ENCODE measurements around the gene RALB.

The RALB gene

GRCh38 chr2:120269076-120269744 lies 16.6 kb downstream of the RALB start:
- no peak for DNase-seq

DNA sequence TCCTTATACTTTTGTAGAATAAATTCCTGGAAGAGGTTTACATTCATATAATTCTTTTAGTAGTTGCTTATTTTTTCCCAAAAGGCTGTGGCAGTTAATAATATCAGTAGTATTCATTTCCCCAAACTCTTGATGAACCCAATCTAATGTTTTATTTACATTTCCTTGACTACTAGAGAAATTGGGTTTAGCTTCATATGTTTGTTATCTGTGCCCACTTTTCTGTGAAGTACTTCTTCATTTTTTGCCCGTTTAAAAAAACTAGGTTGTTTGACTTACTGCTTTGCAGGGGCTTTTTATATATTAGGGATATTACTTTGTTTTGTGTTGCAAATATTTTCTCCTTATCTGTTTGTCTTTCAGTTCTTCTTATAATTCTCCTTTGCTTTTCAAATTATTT lies 17.2 kb downstream of the RALB start:
- DNase-seq = no peak

DNA sequence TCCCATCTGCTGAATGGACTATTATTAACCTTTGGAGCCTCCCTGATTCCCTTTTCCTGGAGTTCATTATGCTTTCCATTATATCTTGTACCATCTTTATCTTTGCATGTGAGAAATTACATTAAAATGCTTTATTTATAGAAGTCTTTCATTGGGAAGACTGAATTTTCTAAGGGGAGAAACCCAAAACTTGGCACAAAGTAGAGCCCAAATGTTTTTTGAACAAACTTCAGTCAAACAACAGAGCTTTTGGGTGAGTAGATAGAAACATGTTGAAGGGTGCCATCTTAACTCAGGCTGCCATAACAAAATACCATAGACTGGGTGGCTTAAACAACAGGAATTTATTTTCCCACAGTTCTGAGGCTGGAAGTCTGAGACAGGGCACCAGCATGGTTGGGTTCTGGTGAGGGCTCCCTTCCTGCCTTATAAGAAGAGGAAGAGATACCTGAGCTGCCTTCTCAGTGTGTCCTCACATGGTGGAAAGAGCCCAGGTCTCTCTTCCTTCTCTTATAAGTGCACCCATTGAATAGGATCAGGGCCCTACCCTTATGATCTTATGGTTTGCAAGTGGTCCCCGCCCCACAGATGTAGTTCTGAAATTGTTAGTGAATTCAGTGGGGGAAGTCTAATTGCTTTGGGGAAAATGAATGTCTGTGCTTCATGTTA lies 19.2 kb downstream of the RALB start:
- DNase-seq = no peak

DNA sequence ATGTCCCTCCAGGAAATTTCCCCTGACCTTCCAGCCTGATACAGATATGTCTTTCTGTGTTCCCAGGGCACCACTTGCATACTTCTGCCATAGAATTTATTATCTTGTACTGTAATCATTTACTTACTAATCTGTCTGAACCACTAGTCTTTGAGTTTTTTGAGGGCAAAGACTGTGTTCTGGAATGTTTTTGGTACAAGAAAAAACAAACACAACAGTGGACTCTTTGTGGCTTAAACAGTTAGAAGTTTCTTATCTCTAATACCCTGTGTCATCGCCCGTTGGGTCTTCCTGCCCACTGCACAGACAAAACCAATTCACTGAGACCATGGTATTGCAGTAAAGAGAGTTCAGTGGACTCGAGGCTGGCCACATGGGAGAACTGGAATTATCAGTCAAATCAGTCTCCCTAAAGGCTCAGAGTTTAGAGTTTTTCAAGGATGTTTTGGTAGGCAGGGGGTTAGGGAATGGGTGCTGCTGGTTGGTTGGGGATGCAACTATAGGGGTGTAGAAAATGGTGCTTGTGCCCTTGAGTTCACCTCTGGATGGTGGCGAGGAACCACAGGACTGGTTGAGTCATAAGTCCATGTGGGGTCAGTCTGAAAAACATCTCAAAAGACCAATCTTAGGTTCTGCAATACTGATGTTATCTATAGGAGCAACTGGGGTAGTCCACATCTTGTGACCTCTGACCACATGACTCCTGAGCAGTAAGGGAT lies 20.3 kb downstream of the RALB start:
- DNase-seq = no peak

GRCh38 chr2:120275617-120276400 lies 23.2 kb downstream of the RALB start:
- no peak for DNase-seq

GRCh38 chr2:120277505-120278205 lies 25.0 kb downstream of the RALB start:
- DNase-seq = no peak

GRCh38 chr2:120278901-120279300 lies 26.2 kb downstream of the RALB start:
- no peak for DNase-seq

- DNase-seq = no peak
Measured at GRCh38 chr2:120279708-120280107, 27.1 kb downstream of the RALB start.

DNA sequence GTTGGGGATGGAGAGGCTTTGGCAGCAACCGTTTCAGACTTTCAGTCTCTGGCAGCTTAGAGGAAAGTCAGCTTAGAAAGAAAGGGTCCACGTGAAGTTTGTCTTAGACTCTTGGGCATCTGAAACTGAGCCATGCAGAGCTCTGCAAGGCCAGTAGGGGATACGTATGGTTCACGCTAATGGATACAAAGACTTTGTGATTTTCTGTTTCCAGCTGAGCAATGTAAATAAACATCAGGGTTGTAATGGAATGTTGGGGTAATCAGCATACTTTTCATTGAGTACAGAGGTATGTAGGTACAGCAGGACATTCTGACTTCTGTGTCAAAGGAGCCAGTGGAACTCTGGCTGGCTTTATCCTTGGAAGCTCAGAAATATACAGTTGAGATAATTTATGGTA lies 31.0 kb downstream of the RALB start:
- no peak for DNase-seq

DNA sequence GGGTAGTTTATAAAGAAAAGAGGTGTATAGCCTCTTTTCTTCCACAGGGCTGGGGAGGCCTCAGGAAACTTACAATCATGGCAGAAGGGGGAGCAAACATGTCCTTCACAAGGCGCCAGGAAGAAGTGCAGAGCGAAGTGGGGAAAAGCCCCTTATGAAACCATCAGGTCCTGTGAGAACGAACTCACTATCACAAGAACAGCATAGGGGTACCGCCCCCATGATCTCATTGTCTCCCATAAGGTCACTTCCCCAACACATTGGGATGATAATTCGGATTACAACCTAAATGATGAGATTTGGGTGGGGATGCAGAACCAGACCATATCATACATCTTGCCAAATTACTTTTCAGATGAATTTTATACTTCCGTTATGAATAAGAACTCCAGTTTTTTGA lies 32.4 kb downstream of the RALB start:
- DNase-seq = no peak

GRCh38 chr2:120287183-120288015 lies 34.7 kb downstream of the RALB start:
- peak; percentile 18 for DNase-seq

DNA sequence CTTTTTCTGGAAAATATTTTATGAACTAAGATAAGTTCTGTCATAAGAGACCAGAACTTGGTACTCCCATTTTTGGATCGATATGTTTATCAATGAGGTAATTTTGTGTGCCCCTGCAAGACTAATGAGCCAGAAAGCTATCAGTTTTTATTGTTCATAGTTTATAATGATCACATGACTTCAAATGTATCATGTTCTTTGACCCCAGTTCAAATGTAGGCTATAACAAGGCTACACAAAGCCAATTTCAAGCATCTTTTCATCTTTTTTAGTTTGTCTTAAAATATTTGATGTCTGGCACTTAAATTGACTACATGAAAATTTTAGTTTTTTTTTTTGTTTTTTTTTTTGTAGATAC lies 35.3 kb downstream of the RALB start:
- DNase-seq = no peak

DNA sequence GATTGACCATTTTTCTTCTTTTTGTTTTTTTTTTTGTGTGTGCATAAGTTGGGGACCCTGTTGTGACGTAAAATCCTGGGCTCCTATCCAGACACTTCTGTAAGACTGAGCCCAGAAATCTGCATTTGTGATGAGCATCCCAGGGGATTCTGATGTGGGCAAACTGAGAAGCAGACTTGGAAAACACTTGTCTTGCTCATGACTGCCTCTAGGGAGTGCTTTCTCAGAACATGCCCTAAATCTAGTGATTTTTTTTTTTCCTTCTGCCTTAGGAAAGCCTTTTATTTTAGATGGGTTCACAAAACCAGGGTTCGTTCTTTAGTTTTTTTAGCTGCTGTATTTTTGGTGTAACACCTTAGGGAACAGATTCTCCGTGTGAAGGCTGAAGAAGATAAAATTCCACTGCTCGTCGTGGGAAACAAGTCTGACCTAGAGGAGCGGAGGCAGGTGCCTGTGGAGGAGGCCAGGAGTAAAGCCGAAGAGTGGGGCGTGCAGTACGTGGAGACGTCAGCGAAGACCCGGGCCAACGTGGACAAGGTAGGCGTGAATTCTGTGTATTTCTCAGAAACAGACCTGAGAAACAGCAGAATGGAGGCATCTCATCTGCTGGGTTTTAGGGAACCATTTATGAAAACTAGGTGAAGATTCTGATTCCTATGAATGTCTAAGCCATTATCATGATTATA lies 36.7 kb downstream of the RALB start:
- no peak for DNase-seq

DNA sequence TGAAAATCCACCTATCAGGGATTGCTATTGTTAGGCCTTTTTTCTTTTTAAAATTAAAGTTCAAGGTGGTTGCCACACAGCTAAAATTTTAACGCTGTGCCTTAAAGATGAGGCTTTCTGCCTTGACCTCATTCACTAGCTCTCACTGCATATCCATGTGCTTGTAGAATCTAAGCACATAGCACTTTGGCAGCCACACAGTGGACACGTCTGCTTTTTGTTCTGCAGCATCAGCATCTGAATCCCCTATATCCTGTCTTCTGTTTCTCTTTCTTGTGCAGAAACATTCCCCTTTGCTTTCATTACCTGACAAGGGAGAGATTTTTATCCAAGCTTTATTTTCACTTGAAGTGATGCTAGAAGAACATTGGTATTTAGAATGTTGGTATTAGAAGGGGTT lies 38.1 kb downstream of the RALB start:
- no peak for DNase-seq

DNA sequence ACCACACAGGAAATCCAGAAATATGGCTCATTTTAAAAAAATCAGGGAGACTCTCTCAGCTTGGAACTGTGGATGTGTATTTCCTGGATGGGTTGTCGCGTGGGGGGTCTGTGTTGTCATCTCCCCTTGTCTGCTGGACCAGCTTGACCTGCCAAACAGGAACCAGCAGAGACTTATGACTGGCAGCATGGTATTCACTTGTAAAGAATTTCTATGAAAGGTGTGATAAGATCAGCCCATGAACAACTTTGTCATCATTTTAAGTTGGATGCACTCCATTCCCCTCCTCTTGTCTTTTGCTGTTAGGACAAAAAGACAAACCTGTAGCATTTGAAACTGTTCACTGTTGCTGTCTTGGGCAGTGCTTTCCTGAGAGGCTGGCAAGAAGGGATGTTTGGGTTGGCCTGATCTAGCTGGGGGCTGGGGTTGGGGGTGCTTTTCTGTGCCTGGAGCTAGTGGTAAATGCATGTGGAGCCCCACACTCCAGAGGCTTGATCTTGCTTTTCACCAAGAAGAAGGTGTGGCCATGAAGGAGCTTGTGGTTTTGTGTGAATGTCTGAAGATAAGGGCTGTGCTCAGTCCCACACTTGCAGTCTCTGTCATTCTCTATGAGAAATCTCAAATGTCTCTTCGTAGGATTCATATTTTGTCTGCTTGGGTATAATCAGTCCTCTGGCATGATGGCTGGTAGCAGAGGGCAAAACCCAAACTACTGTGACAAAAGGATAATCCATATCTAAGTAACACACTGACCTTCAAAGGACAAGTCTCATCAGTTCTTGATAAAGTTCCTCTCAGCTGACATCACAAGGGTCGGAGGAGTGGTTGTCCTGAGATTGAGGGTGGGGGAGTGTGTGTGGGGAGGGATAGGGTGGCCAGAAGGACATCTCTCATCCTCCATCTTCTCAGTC lies 39.0 kb downstream of the RALB start:
- no peak for DNase-seq

- DNase-seq = no peak
Measured at GRCh38 chr2:120293096-120294007, 40.7 kb downstream of the RALB start.

DNA sequence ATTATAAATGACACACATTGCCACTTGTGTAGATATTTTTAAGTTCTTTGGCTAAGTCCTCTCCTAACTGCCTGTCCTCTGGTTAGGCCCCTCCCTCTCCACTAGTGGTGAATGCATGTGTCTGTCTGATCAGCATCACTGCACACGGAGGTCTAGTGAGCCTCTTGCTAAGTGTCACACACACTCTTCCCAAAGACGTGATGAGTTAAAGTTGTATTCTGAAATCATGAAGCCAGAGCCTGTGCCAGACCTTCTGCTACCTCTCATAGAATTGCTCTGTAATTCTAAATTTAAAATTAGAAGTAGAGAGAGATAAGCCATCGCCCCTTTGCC lies 41.3 kb downstream of the RALB start:
- no peak for DNase-seq

DNA sequence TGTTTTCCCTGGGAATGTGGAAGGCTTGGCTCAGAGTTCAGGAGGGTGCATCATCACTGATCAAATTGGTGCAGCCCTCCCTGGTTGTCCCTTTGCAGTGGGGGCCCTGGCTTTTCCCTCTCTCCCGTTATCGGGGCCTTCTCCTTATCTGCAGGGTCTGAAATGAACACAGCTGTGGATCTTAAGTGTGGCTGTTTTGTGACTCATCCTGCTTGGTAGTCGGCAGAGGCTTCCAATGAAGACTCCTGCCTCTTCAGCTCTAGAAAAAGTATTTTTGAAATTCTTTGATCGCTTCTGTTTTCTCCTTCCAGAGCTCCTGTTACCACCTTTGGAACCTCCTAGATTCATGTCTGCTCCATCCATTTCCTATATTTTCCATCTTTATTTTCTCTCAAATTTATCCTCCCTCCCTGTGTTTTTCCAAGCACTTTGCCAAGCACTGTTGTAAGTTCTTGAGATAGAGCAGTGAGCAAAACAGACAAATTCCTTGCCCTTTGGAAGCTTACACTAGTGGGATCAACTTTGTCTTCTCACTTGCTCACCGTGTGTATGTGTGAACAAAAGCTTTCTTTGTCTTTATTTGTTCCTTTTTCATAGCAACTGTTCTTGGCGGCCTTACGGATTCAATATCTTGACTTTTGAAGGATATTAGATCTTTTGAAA lies 45.7 kb downstream of the RALB start:
- DNase-seq = no peak

GRCh38 chr2:120299004-120299403 lies 46.4 kb downstream of the RALB start:
- no peak for DNase-seq

All from stimulated activated naive CD4-positive, alpha-beta T cell treated with Interleukin-2 at 50 U/mL for 16 hours (primary cell).